Right ventricle myocardium inferior (tissue), 1 donor: ENCODE results near the gene SCARB1. TPM values are rescaled to one million over a fixed set of nuclear protein-coding genes. Genes with fewer than 3 reads are reported as not detected.

Source experiments
- ATAC-seq: fragments of 200-7000 bp; cut with Tn5 transposase; one replicate; pipeline ENCODE4 v1.9.1; 2020; ENCODE audit warnings: mild to moderate bottlenecking, moderate library complexity
- DNase-seq: peaks from one replicate; pipeline ENCODE4 v3.0.0; 2021; ENCODE audit errors: missing footprints
- intact Hi-C: fragments of 100-400 bp; cut with DNase I; formaldehyde crosslinking; loops from one replicate; pipeline ENCODE4 v1.11.0; 2022
- total RNA-seq: library from RNA; stranded (reverse); fragmentation: NEBNext Ultra II Directional; extraction: Animal tissue kit (Norgen Biotek cat#: 25700); gene quantifications from one replicate; pipeline ENCODE4 v1.2.1, GENCODE V29; 2021
- donor health status: DM: no; HTN: yes; CAD: no; lungs with severe emphysema.

SCARB1 gene
- total RNA-seq, 1 donor from 2014 or later, result 14.1 TPM

GRCh38 chr12:124747426-124748161 lies 116.1 kb downstream of the SCARB1 start:
- DNase-seq (peak; percentile 9), ATAC-seq (no peak)
- intact Hi-C loops, result loop anchor here (5.0 kb wide), 2 partner anchors 180 to 230 kb away; partner anchors contain the start of gene NCOR2

GRCh38 chr12:124746649-124747425 lies 116.8 kb downstream of the SCARB1 start:
- DNase-seq, result peak; percentile 54
- intact Hi-C loops, result loop anchor here (5.0 kb wide), 2 partner anchors 180 to 230 kb away; partner anchors contain the start of gene NCOR2

GRCh38 chr12:124745891-124746570 lies 117.6 kb downstream of the SCARB1 start:
- DNase-seq (peak; percentile 96), ATAC-seq (peak; percentile 96)
- intact Hi-C loops, result loop anchor here (5.0 kb wide), 2 partner anchors 179 to 229 kb away; partner anchors contain the start of gene NCOR2

More at GRCh38 chr12:124746649-124747425, 116.8 kb downstream of the SCARB1 start:
- ATAC-seq, result no peak

- ATAC-seq (no peak), DNase-seq (no peak)
- intact Hi-C loops, result loop anchor here (5.0 kb wide), 2 partner anchors 178 to 228 kb away; partner anchors contain the start of gene NCOR2
Measured at GRCh38 chr12:124745465-124745890, 118.2 kb downstream of the SCARB1 start.

GRCh38 chr12:124744659-124745464 lies 118.8 kb downstream of the SCARB1 start:
- intact Hi-C loops, result loop anchor here (5.0 kb wide), 3 partner anchors 48 to 228 kb away; partner anchors contain the start of gene NCOR2
- DNase-seq (peak; percentile 44), ATAC-seq (no peak)

- intact Hi-C loops, result loop anchor here (5.0 kb wide), 1 partner anchor 47 kb away; no protein-coding TSS in a partner anchor
- DNase-seq, result peak; percentile 26
- no peak for ATAC-seq
Measured at GRCh38 chr12:124744273-124744640, 119.4 kb downstream of the SCARB1 start.

GRCh38 chr12:124743479-124744272 lies 120.0 kb downstream of the SCARB1 start:
- ATAC-seq (no peak), DNase-seq (peak; percentile 14)
- intact Hi-C loops, result loop anchor here (5.0 kb wide), 1 partner anchor 46 kb away; no protein-coding TSS in a partner anchor

GRCh38 chr12:124742678-124743077 lies 121.0 kb downstream of the SCARB1 start:
- intact Hi-C loops, result loop anchor here (5.0 kb wide), 1 partner anchor 45 kb away; no protein-coding TSS in a partner anchor
- DNase-seq, result peak; percentile 64
- no peak for ATAC-seq

GRCh38 chr12:124742111-124742510 lies 121.6 kb downstream of the SCARB1 start:
- ATAC-seq (no peak), DNase-seq (peak; percentile 67)
- intact Hi-C loops, result loop anchor here (5.0 kb wide), 1 partner anchor 45 kb away; no protein-coding TSS in a partner anchor

- no peak for ATAC-seq
- DNase-seq, result peak; percentile 53
- intact Hi-C loops, result loop anchor here (5.0 kb wide), 1 partner anchor 44 kb away; no protein-coding TSS in a partner anchor
Measured at GRCh38 chr12:124741211-124741610, 122.5 kb downstream of the SCARB1 start.

GRCh38 chr12:124740691-124741137 lies 123.0 kb downstream of the SCARB1 start:
- ATAC-seq (no peak), DNase-seq (peak; percentile 45)
- intact Hi-C loops, result loop anchor here (5.0 kb wide), 1 partner anchor 43 kb away; no protein-coding TSS in a partner anchor

GRCh38 chr12:124739953-124740561 lies 123.6 kb downstream of the SCARB1 start:
- ATAC-seq (no peak), DNase-seq (no peak)
- intact Hi-C loops, result loop anchor here (5.0 kb wide), 1 partner anchor 43 kb away; no protein-coding TSS in a partner anchor

GRCh38 chr12:124738636-124739467 lies 124.8 kb downstream of the SCARB1 start:
- ATAC-seq, result no peak
- intact Hi-C loops, result no loop called here
- peak; percentile 52 for DNase-seq

- intact Hi-C loops, result no loop called here
- ATAC-seq (no peak), DNase-seq (peak; percentile 37)
Measured at GRCh38 chr12:124737772-124738635, 125.7 kb downstream of the SCARB1 start.

GRCh38 chr12:124737040-124737419 lies 126.6 kb downstream of the SCARB1 start:
- peak; percentile 71 for DNase-seq
- intact Hi-C loops, result no loop called here
- ATAC-seq, result peak; percentile 30
